ENCODE measurements around the gene PALD1.
"Not testable (repeated sequence)": the region's sequence is repeated elsewhere in the genome, so short reads cannot be mapped to it uniquely, and the experiment has no call there.

Gene PALD1

GRCh38 chr10:70602665-70603448, 124.3 kb downstream of the PALD1 start, which contains the start of gene PRF1:
PRF1 (minus strand) TSS chr10:70602741; CDS start chr10:70600902, 1,839 bp downstream.
- DNase-seq (ENCODE audit: extremely low spot score) = peak; percentile 49
- CTCF ChIA-PET = interaction anchor here (3.1 kb wide), 1 partner anchor 43 kb away, joined by 9 read pairs; no protein-coding TSS in a partner anchor
- POLR2A ChIA-PET = no interaction called here
- TF ChIP-seq CTCF (IDR thresholded peaks at IDR 0.05; ENCODE audit: control extremely low read depth, extremely low read depth, low read depth, missing control alignments) = no peak

GRCh38 chr10:70603449-70603801, 124.9 kb downstream of the PALD1 start:
- DNase-seq (ENCODE audit: extremely low spot score) = no peak
- ChIA-PET POLR2A (no interaction called here), CTCF (interaction anchor here (3.1 kb wide), 1 partner anchor 43 kb away, joined by 9 read pairs; no protein-coding TSS in a partner anchor)
- TF ChIP-seq CTCF (IDR thresholded peaks at IDR 0.05; ENCODE audit: control extremely low read depth, extremely low read depth, low read depth, missing control alignments) = no peak

- POLR2A ChIA-PET = no interaction called here
- TF ChIP-seq CTCF (IDR thresholded peaks at IDR 0.05; ENCODE audit: control extremely low read depth, extremely low read depth, low read depth, missing control alignments) = no peak
- CTCF ChIA-PET = no interaction called here
- DNase-seq (ENCODE audit: extremely low spot score) = no peak
Measured at GRCh38 chr10:70604106-70604505, 125.5 kb downstream of the PALD1 start.

- POLR2A ChIA-PET = no interaction called here
- no peak for TF ChIP-seq CTCF (IDR thresholded peaks at IDR 0.05; ENCODE audit: control extremely low read depth, extremely low read depth, low read depth, missing control alignments)
- CTCF ChIA-PET = no interaction called here
- DNase-seq (ENCODE audit: extremely low spot score) = no peak
Measured at GRCh38 chr10:70605161-70605560, 126.6 kb downstream of the PALD1 start.

GRCh38 chr10:70607936-70608335, 129.4 kb downstream of the PALD1 start:
- no peak for DNase-seq (ENCODE audit: extremely low spot score)
- no peak for TF ChIP-seq CTCF (IDR thresholded peaks at IDR 0.05; ENCODE audit: control extremely low read depth, extremely low read depth, low read depth, missing control alignments)
- CTCF ChIA-PET = interaction anchor here (0.8 kb wide), 1 partner anchor 14 kb away, joined by 3 read pairs; no protein-coding TSS in a partner anchor
- POLR2A ChIA-PET = no interaction called here

- peak; percentile 24 for DNase-seq (ENCODE audit: extremely low spot score)
- TF ChIP-seq CTCF (IDR thresholded peaks at IDR 0.05; ENCODE audit: control extremely low read depth, extremely low read depth, low read depth, missing control alignments) = no peak
- CTCF ChIA-PET = interaction anchor here (0.9 kb wide), 1 partner anchor 12 kb away, joined by 3 read pairs; no protein-coding TSS in a partner anchor
- POLR2A ChIA-PET = no interaction called here
Measured at GRCh38 chr10:70613941-70614340, 135.4 kb downstream of the PALD1 start.

- POLR2A ChIA-PET; DNase-seq (ENCODE audit: extremely low spot score): not testable (repeated sequence)
- CTCF ChIA-PET = interaction anchor here (0.9 kb wide), 1 partner anchor 13 kb away, joined by 3 read pairs; no protein-coding TSS in a partner anchor
Measured at GRCh38 chr10:70614364-70614763, 135.8 kb downstream of the PALD1 start.

Measured in GM10248 (cell line).